ENCODE data around the gene MAPK8IP3.

- no peak for TF ChIP-seq CTCF (IDR thresholded peaks at IDR 0.05; ENCODE audit: low read length)
- TF ChIP-seq EZH2phosphoT487 (IDR thresholded peaks at IDR 0.05; ENCODE audit: low read length), result no peak
- no peak for TF ChIP-seq EZH2 (optimal IDR thresholded peaks at IDR 0.05; ENCODE audit: low read depth, low read length)
Observed at GRCh38 chr16:1790611-1791255, 84.7 kb downstream of the MAPK8IP3 start.
